SJSA1 (cell line): ENCODE results near the gene FBXL17. TPM values are rescaled to one million over a fixed set of nuclear protein-coding genes. Genes with fewer than 3 reads are reported as not detected.

Experiments
- DNase-seq, 2 experiments: peaks; one replicate each; pipeline ENCODE4 v3.0.0-alpha.2; 2015 to 2020; ENCODE audit warnings: low spot score in 2 of 2, low read depth in 1 of 2
- H3K27ac ChIP-seq: fragments of 250-450 bp; sonication (Bioruptor Pico); 2 replicates; pipeline ENCODE4 v1.5.1; 2020; ENCODE audit warnings: mild to moderate bottlenecking, moderate library complexity
- H3K27me3 ChIP-seq: fragments of 250-450 bp; sonication (Bioruptor Pico); replicated peaks from 2 replicates; pipeline ENCODE4 v1.5.1; 2020; ENCODE audit warnings: mild to moderate bottlenecking, moderate library complexity
- H3K36me3 ChIP-seq: fragments of 250-450 bp; sonication (Bioruptor Pico); 2 replicates; pipeline ENCODE4 v1.5.1; 2020; ENCODE audit warnings: mild to moderate bottlenecking
- H3K4me1 ChIP-seq: fragments of 250-450 bp; sonication (Bioruptor Pico); replicated peaks from 2 replicates; pipeline ENCODE4 v1.6.1; 2021; ENCODE audit warnings: mild to moderate bottlenecking
- H3K4me3 ChIP-seq: fragments of 250-450 bp; sonication (Bioruptor Pico); 2 replicates; pipeline ENCODE4 v1.5.1; 2020; ENCODE audit warnings: mild to moderate bottlenecking
- H3K9me3 ChIP-seq: fragments of 250-450 bp; sonication (Bioruptor Pico); replicated peaks from 2 replicates; pipeline ENCODE4 v1.5.1; 2020; ENCODE audit warnings: mild to moderate bottlenecking
- total RNA-seq: library from RNA; depleted of rRNA; stranded (reverse); fragments of >200 nt; shearing (Covaris generic); gene quantifications from 2 replicates; pipeline ENCODE4 v1.2.3, GENCODE V29; 2014

Gene FBXL17
- total RNA-seq, 1 experiment from 2014 or later, result 11.5 TPM

- Histone ChIP-seq H3K4me1 (no peaks in the 10 kb centered on the region), H3K27ac (no peak overlapping the region), H3K27me3 (no peaks in the 10 kb centered on the region), H3K4me3 (no peak overlapping the region), H3K9me3 (no peaks in the 10 kb centered on the region), H3K36me3 (no peaks in the 10 kb centered on the region)
- no peak for DNase-seq
These were observed 468.4 kb downstream of the FBXL17 start for GRCh38 chr5:107913494-107913893.

DNA sequence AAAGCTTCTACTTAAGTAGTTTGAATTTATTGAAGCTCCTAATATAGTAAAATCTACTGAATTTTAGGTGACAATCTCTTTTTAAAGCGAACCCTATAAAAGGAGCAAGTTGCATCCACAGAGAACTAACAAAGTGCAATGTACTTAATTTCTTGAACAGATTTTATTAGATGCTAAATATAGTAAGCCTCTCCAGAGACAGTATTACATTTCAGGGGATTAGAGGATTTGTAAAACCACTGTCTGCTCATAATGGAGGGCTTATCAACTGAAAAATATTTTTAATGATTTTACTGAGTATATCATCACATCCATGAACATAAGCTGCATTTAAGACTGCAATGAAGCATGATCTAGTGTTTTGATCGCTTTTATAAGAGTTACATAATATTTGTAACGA is 481.2 kb downstream of the FBXL17 start:
- no peak for DNase-seq
- no peaks in the 10 kb centered on the region for H3K36me3 ChIP-seq

DNA sequence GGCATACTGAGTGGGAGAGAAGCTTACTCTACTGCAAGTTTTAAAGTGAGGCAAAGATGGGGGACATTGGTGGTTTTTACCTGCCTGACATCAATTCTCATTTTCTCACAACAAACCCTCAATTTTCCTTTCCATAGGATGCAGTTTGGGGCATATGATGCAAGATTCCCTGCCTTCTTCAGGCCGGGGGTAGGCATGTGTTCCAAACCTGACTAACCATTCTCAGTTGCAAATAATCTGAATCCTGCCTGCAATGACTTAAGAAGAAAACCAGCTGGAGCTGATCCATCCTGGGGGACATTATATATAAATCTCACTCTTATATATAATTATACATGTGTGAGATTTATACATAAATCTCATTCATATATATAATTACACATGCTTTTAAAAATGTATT is 487.5 kb downstream of the FBXL17 start:
- H3K4me3 ChIP-seq, result no peak overlapping the region
- DNase-seq, result no peak
- no peak overlapping the region for H3K27ac ChIP-seq

More for the DNA sequence above, 481.2 kb downstream of the FBXL17 start:
- Histone ChIP-seq H3K27me3 (no peaks in the 10 kb centered on the region), H3K4me1 (no peaks in the 10 kb centered on the region), H3K27ac (no peak overlapping the region), H3K4me3 (no peak overlapping the region), H3K9me3 (no peaks in the 10 kb centered on the region)

GRCh38 chr5:107893642-107894041 is 488.3 kb downstream of the FBXL17 start:
- Histone ChIP-seq H3K4me3 (no peak overlapping the region), H3K27me3 (no peaks in the 10 kb centered on the region), H3K4me1 (peaks cover 3% of the 10 kb centered on the region; the same call in 1 of the 2 replicates), H3K9me3 (no peaks in the 10 kb centered on the region), H3K27ac (no peak overlapping the region), H3K36me3 (no peaks in the 10 kb centered on the region)
- no peak for DNase-seq

More for the DNA sequence above, 487.5 kb downstream of the FBXL17 start:
- H3K36me3 ChIP-seq, result no peaks in the 10 kb centered on the region
- H3K9me3 ChIP-seq, result no peaks in the 10 kb centered on the region
- H3K4me1 ChIP-seq, result peaks cover 3% of the 10 kb centered on the region; the same call in 1 of the 2 replicates
- H3K27me3 ChIP-seq, result no peaks in the 10 kb centered on the region

GRCh38 chr5:107889387-107889786 is 492.5 kb downstream of the FBXL17 start:
- Histone ChIP-seq H3K27me3 (no peaks in the 10 kb centered on the region), H3K36me3 (no peaks in the 10 kb centered on the region), H3K27ac (no peak overlapping the region), H3K9me3 (no peaks in the 10 kb centered on the region), H3K4me3 (no peak overlapping the region), H3K4me1 (peaks cover 6% of the 10 kb centered on the region; the same call in 1 of the 2 replicates)
- DNase-seq, result no peak

- Histone ChIP-seq H3K4me3 (no peak overlapping the region), H3K9me3 (no peaks in the 10 kb centered on the region), H3K36me3 (no peaks in the 10 kb centered on the region), H3K27ac (no peak overlapping the region), H3K27me3 (no peaks in the 10 kb centered on the region), H3K4me1 (peaks cover 7% of the 10 kb centered on the region; the same call in 1 of the 2 replicates)
- no peak for DNase-seq
These were observed 493.4 kb downstream of the FBXL17 start for GRCh38 chr5:107888541-107888940.

DNA sequence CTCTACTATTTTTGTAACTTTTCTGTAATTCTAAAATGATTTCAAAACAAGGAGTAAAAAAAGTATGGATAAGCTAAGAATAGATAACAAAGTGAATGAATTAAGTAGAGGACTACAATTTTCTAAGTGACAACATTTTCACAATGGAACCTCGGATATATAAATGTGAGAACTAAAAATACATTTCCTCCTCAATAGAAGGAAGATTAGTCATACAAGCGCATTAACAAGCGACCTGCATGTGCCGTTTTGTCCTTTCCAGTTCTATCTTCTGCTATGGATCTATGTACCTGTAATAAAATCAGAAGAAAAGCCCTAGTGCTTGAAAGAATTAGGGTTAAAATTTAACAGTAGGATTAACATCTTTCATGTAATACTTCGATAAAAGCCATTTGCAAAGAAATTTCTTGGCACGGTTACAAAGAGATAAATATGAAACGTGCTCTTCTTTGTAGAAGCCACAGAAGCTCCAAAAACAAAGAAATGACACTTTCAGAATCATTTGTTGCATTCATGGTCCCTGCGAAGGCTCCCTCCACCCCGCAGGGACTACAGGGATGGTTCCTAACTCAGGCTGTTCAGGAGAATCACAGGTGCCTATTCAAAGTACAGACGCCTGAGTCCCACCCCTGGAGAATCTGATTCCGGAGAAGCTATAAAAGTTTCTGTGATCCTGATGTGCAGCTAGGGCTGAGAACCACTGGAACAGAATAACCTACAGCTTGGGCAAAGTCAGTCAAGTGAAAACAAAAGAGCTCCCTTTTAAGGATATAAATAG is 494.5 kb downstream of the FBXL17 start:
- H3K9me3 ChIP-seq, result no peaks in the 10 kb centered on the region
- no peaks in the 10 kb centered on the region for H3K27me3 ChIP-seq
- no peaks in the 10 kb centered on the region for H3K36me3 ChIP-seq
- H3K27ac ChIP-seq, result no peak overlapping the region
- 0 out of 2 replicates have a peak, but pooled peaks cover 6% of the 10 kb centered on the region for H3K4me1 ChIP-seq
- no peak for DNase-seq
- H3K4me3 ChIP-seq, result no peak overlapping the region

DNA sequence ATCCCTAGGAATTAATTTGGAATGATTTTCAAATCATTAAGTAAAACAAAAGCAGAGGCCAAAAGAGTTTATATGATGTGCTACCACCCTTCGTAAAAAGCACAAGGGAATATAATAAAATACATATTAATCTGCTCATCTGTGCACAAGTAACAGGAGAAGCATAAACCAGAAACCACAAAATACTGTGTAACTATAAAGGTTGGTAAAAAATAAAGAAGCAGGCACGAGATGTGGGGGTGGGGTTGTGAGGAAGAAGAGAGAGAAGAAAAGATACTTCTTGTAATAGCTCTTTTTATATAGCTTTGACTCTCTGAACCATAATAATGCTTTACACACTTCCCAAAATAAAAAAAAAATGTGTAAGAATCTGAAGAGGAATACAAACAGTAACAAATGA is 496.3 kb downstream of the FBXL17 start:
- Histone ChIP-seq H3K27me3 (no peaks in the 10 kb centered on the region), H3K4me3 (no peak overlapping the region), H3K9me3 (no peaks in the 10 kb centered on the region), H3K4me1 (0 out of 2 replicates have a peak, but pooled peaks cover 6% of the 10 kb centered on the region), H3K36me3 (no peaks in the 10 kb centered on the region), H3K27ac (no peak overlapping the region)
- no peak for DNase-seq

GRCh38 chr5:107884871-107885270 is 497.0 kb downstream of the FBXL17 start:
- Histone ChIP-seq H3K9me3 (no peaks in the 10 kb centered on the region), H3K27me3 (no peaks in the 10 kb centered on the region), H3K4me1 (0 out of 2 replicates have a peak, but pooled peaks cover 6% of the 10 kb centered on the region), H3K4me3 (no peak overlapping the region), H3K36me3 (no peaks in the 10 kb centered on the region), H3K27ac (no peak overlapping the region)
- no peak for DNase-seq

- no peak for DNase-seq
These were observed 503.2 kb downstream of the FBXL17 start for GRCh38 chr5:107878661-107879060.

GRCh38 chr5:107876906-107877305 is 505.0 kb downstream of the FBXL17 start:
- no peak for DNase-seq
- Histone ChIP-seq H3K4me1 (peaks cover 22% of the 10 kb centered on the region), H3K27ac (no peak overlapping the region), H3K4me3 (no peak overlapping the region), H3K36me3 (no peaks in the 10 kb centered on the region), H3K27me3 (no peaks in the 10 kb centered on the region), H3K9me3 (no peaks in the 10 kb centered on the region)

More at GRCh38 chr5:107878661-107879060, 503.2 kb downstream of the FBXL17 start:
- no peaks in the 10 kb centered on the region for H3K27me3 ChIP-seq
- H3K4me3 ChIP-seq, result no peak overlapping the region
- no peaks in the 10 kb centered on the region for H3K36me3 ChIP-seq
- H3K27ac ChIP-seq, result no peak overlapping the region
- H3K4me1 ChIP-seq, result peaks cover 23% of the 10 kb centered on the region
- H3K9me3 ChIP-seq, result no peaks in the 10 kb centered on the region

DNA sequence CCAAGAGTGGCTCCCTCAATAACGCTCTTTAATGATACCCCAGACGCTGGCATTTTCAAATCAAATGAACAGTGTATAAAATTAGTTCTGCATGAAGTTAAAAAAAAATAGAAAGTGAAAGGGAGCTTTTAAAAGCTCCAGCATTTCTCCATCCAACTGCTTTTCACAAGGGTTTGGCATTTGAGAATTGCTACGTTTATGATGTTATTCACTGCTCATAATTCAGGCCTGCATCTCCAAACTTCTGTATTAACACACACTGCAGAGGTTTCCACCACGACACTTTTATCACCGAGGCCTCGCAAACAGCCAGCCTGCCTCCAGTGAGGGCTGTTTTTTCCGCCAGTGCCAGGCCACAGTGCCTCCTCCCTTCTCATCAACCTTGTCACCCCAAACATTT is 505.6 kb downstream of the FBXL17 start:
- Histone ChIP-seq H3K36me3 (no peaks in the 10 kb centered on the region), H3K4me3 (no peak overlapping the region), H3K4me1 (peaks cover 22% of the 10 kb centered on the region), H3K27me3 (no peaks in the 10 kb centered on the region), H3K9me3 (no peaks in the 10 kb centered on the region), H3K27ac (no peak overlapping the region)
- DNase-seq, result no peak

DNA sequence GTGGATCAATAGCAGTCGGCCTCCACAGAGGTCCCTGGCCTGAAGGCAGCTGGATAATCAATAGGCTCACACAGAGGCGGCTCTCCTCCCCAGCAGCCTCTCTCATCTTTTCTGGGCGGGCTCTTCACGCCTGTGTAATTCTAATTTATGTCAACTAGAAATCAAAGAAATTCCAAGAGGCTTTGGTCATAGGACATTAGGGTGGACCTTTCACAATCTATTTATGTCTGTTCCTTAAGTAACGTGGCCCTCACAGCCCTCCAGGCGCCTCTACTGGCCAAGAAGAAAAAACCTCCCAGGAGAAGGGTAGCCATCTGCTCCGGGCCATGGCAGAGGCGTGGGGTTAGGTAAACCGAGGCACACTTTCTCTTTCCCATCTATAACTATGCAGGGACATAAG is 506.1 kb downstream of the FBXL17 start:
- no peaks in the 10 kb centered on the region for H3K27me3 ChIP-seq
- no peaks in the 10 kb centered on the region for H3K36me3 ChIP-seq
- H3K27ac ChIP-seq, result peak overlapping the region; percentile 22
- peak; percentile 42 to 59 for DNase-seq
- no peak overlapping the region for H3K4me3 ChIP-seq
- H3K4me1 ChIP-seq, result peaks cover 22% of the 10 kb centered on the region
- no peaks in the 10 kb centered on the region for H3K9me3 ChIP-seq

GRCh38 chr5:107874795-107875194 is 507.1 kb downstream of the FBXL17 start:
- DNase-seq, result peak in 1 of 2 experiments; percentile 40
- Histone ChIP-seq H3K4me1 (peaks cover 28% of the 10 kb centered on the region), H3K27me3 (no peaks in the 10 kb centered on the region), H3K9me3 (no peaks in the 10 kb centered on the region), H3K36me3 (no peaks in the 10 kb centered on the region), H3K27ac (no peak overlapping the region), H3K4me3 (no peak overlapping the region)
